H1 (cell line): ENCODE measurements around the gene TMEM272. TPM values are rescaled to one million over a fixed set of nuclear protein-coding genes. Genes with fewer than 3 reads are reported as not detected.

ENCODE experiments used
- CTCF ChIA-PET: fragments of 300-600 bp; sonication (Branson Sonifier 250); formaldehyde crosslinking; loops from one replicate; lab custom pipeline; 2021; ENCODE audit not compliant: partially characterized antibody; lab: Charles Lee
- POLR2A ChIA-PET: fragments of 300-600 bp; sonication (Branson Sonifier 250); formaldehyde crosslinking; loops from one replicate; lab custom pipeline; 2021; ENCODE audit warnings: inconsistent platforms; ENCODE audit not compliant: partially characterized antibody; lab: Charles Lee
- DNase-seq, 2 experiments: peaks; one replicate each; pipeline versions ENCODE4 v3.0.0 to v3.0.0-alpha.2; 2010 to 2022; ENCODE audit warnings: low spot score in 2 of 2, low read depth in 1 of 2, mixed read lengths in 1 of 2
- FAIRE-seq: peaks from 2 replicates; lab custom pipeline; 2011; peaks lifted over from hg19 to GRCh38; lab: Jason Lieb, UNC
- H2AFZ ChIP-seq: 2 replicates; pipeline ENCODE4 v1.8.1; 2012; ENCODE audit warnings: low read length, inconsistent platforms
- H2AK5ac ChIP-seq: 2 replicates; pipeline ENCODE4 v1.6.1; 2013; ENCODE audit warnings: low read depth, low read length
- H2BK120ac ChIP-seq: replicated peaks from 2 replicates; pipeline ENCODE3; 2013; ENCODE audit warnings: low read depth, low read length, inconsistent platforms
- H2BK12ac ChIP-seq: 2 replicates; pipeline ENCODE4 v1.6.1; 2013; ENCODE audit warnings: low read depth, low read length
- H2BK15ac ChIP-seq: 2 replicates; pipeline ENCODE4 v1.6.1; 2013; ENCODE audit warnings: low read length
- H2BK20ac ChIP-seq: 2 replicates; pipeline ENCODE4 v1.6.1; 2013; ENCODE audit warnings: low read length
- H2BK5ac ChIP-seq: 2 replicates; pipeline ENCODE4 v1.6.1; 2013; ENCODE audit warnings: low read depth, low read length
- H3K14ac ChIP-seq: 2 replicates; pipeline ENCODE4 v1.6.1; 2013; ENCODE audit warnings: inconsistent platforms; ENCODE audit not compliant: insufficient read length
- H3K18ac ChIP-seq: 2 replicates; pipeline ENCODE4 v1.6.1; 2013; ENCODE audit warnings: low read length; ENCODE audit errors: extremely low read depth
- H3K23ac ChIP-seq: 2 replicates; pipeline ENCODE4 v1.6.1; 2013; ENCODE audit warnings: inconsistent platforms; ENCODE audit not compliant: insufficient read length
- H3K23me2 ChIP-seq: 2 replicates; pipeline ENCODE4 v1.6.1; 2013; ENCODE audit warnings: low read depth, low read length
- H3K27ac ChIP-seq: 2 replicates; pipeline ENCODE4 v1.6.1; 2011; ENCODE audit warnings: low read depth, low read length, inconsistent platforms
- H3K27me3 ChIP-seq, 4 experiments: replicated peaks in 1 of 4; 1 replicate in 1 of 4; 2 replicates in 3 of 4; pipeline versions ENCODE4 v1.6.1 to v1.8.1; 2011 to 2013; ENCODE audit warnings: low read length in 3 of 4, mild to moderate bottlenecking in 3 of 4, inconsistent platforms in 2 of 4, mixed read lengths in 2 of 4, moderate library complexity in 1 of 4; ENCODE audit not compliant: control insufficient read depth in 3 of 4, insufficient read depth in 3 of 4; ENCODE audit errors: extremely low read depth in 1 of 4
- H3K36me3 ChIP-seq, 4 experiments: 2 replicates each; pipeline versions ENCODE4 v1.6.1 to v1.8.1; 2011 to 2013; ENCODE audit warnings: mild to moderate bottlenecking in 4 of 4, low read length in 3 of 4, moderate library complexity in 2 of 4, control low read depth in 1 of 4, inconsistent platforms in 1 of 4; ENCODE audit not compliant: insufficient read depth in 4 of 4, control insufficient read depth in 2 of 4
- H3K4ac ChIP-seq: replicated peaks from 2 replicates; pipeline ENCODE3; 2013; ENCODE audit warnings: low read length, low read depth, mixed read lengths, inconsistent platforms; ENCODE audit not compliant: insufficient read length
- H3K4me1 ChIP-seq, 4 experiments: replicated peaks in 1 of 4; 1 replicate in 1 of 4; 2 replicates in 3 of 4; pipeline versions ENCODE4 v1.6.1 to v1.8.1; 2011 to 2013; ENCODE audit warnings: low read length in 3 of 4, inconsistent platforms in 2 of 4, mixed read lengths in 1 of 4; ENCODE audit not compliant: insufficient read depth in 4 of 4, control insufficient read depth in 3 of 4
- H3K4me2 ChIP-seq, 2 experiments: 2 replicates each; pipeline versions ENCODE4 v1.6.1 to v1.8.1; 2011 to 2013; ENCODE audit warnings: low read depth in 2 of 2, low read length in 2 of 2, control low read depth in 1 of 2, inconsistent platforms in 1 of 2, mild to moderate bottlenecking in 1 of 2; ENCODE audit not compliant: insufficient read depth in 1 of 2
- H3K4me3 ChIP-seq, 4 experiments: fragments of 200-600, 300-600 bp in 1 of 4; sonication (generic), shearing (Covaris generic), sonication (Bioruptor Twin) in 1 of 4; 2 replicates each; pipeline versions ENCODE4 v1.5.1 to v1.8.1; 2011 to 2016; ENCODE audit warnings: low read length in 4 of 4, low read depth in 3 of 4, control low read depth in 2 of 4, inconsistent platforms in 2 of 4, mild to moderate bottlenecking in 2 of 4, mixed read lengths in 1 of 4, moderate library complexity in 1 of 4; ENCODE audit not compliant: insufficient read depth in 2 of 4; ENCODE audit errors: extremely low read depth in 1 of 4
- H3K56ac ChIP-seq: replicated peaks from 2 replicates; pipeline ENCODE3; 2013; ENCODE audit warnings: low read depth, mild to moderate bottlenecking, mixed read lengths, low read length, inconsistent platforms; ENCODE audit not compliant: insufficient read length
- H3K79me1 ChIP-seq: 2 replicates; pipeline ENCODE4 v1.6.1; 2013; ENCODE audit warnings: low read depth, low read length, control low read depth
- H3K79me2 ChIP-seq, 2 experiments: 2 replicates each; pipeline versions ENCODE4 v1.6.1 to v1.8.1; 2012 to 2013; ENCODE audit warnings: low read length in 2 of 2, mild to moderate bottlenecking in 2 of 2, inconsistent platforms in 1 of 2; ENCODE audit not compliant: insufficient read depth in 2 of 2, control insufficient read depth in 1 of 2
- H3K9ac ChIP-seq, 4 experiments: replicated peaks in 1 of 4; 1 replicate in 1 of 4; 2 replicates in 3 of 4; pipeline versions ENCODE4 v1.6.1 to v1.8.1; 2011 to 2013; ENCODE audit warnings: low read depth in 3 of 4, low read length in 3 of 4, control low read depth in 2 of 4, mild to moderate bottlenecking in 2 of 4, moderate library complexity in 2 of 4, inconsistent platforms in 1 of 4; ENCODE audit errors: extremely low read depth in 1 of 4
- H3K9me3 ChIP-seq, 2 experiments: 2 replicates each; pipeline versions ENCODE4 v1.6.1 to v1.8.1; 2012 to 2013; ENCODE audit warnings: mild to moderate bottlenecking in 2 of 2, moderate library complexity in 2 of 2, control low read depth in 1 of 2, inconsistent platforms in 1 of 2, low read depth in 1 of 2, low read length in 1 of 2, mixed read lengths in 1 of 2; ENCODE audit not compliant: insufficient read depth in 2 of 2
- H4K20me1 ChIP-seq, 2 experiments: replicated peaks in 1 of 2; 2 replicates each; pipeline versions ENCODE3 to v1.8.1; 2011 to 2013; ENCODE audit warnings: inconsistent platforms in 2 of 2, low read length in 2 of 2, mild to moderate bottlenecking in 1 of 2; ENCODE audit not compliant: insufficient read depth in 2 of 2, control insufficient read depth in 1 of 2
- H4K5ac ChIP-seq: 2 replicates; pipeline ENCODE4 v1.6.1; 2013; ENCODE audit warnings: low read length, low read depth, mixed read lengths, inconsistent platforms; ENCODE audit not compliant: insufficient read length
- H4K8ac ChIP-seq: 2 replicates; pipeline ENCODE4 v1.8.0; 2013; ENCODE audit warnings: mild to moderate bottlenecking, moderate library complexity, low read length, inconsistent platforms; ENCODE audit not compliant: insufficient read depth; ENCODE audit errors: extremely low read depth
- H4K91ac ChIP-seq: replicated peaks from 2 replicates; pipeline ENCODE3; 2013; ENCODE audit warnings: low read length, mixed read lengths, inconsistent platforms; ENCODE audit not compliant: insufficient read length
- ASH2L ChIP-seq: fragments of 200-600, 300-600 bp; sonication (generic); IDR thresholded peaks from one replicate; pipeline ENCODE4 v1.7.1; 2017; ENCODE audit warnings: low read length
- ATF3 ChIP-seq: IDR thresholded peaks from 2 replicates; pipeline ENCODE4 v1.6.1; 2011; ENCODE audit warnings: low read depth, mild to moderate bottlenecking, low read length; ENCODE audit not compliant: insufficient read depth
- BCL11A ChIP-seq, 2 experiments: IDR thresholded peaks; one replicate each; pipeline ENCODE4 v1.6.1; 2011; ENCODE audit warnings: low read depth in 2 of 2, low read length in 2 of 2, mild to moderate bottlenecking in 2 of 2
- CBX5 ChIP-seq: fragments of 300-800, 300-1000 bp; sonication (generic); IDR thresholded peaks from 2 replicates; pipeline ENCODE4 v1.7.1; 2016; ENCODE audit warnings: antibody characterized with exemption, low read length, low read depth
- CTCF ChIP-seq, 3 experiments: IDR thresholded peaks; 1 replicate in 2 of 3; 2 replicates in 1 of 3; pipeline versions ENCODE4 v1.5.1 to v1.6.1; 2011; ENCODE audit warnings: low read length in 3 of 3, mild to moderate bottlenecking in 3 of 3, inconsistent platforms in 2 of 3, low read depth in 1 of 3, moderate library complexity in 1 of 3; ENCODE audit not compliant: insufficient read depth in 1 of 3; ENCODE audit errors: control extremely low read depth in 1 of 3
- RXRA ChIP-seq: IDR thresholded peaks from 2 replicates; pipeline ENCODE4 v1.6.1; 2011; ENCODE audit warnings: low read depth, mild to moderate bottlenecking, low read length, moderate library complexity; ENCODE audit not compliant: insufficient read depth
- SIX5 ChIP-seq: IDR thresholded peaks from 2 replicates; pipeline ENCODE4 v1.6.1; 2011; ENCODE audit warnings: mild to moderate bottlenecking, low read depth, low read length
- SP4 ChIP-seq: IDR thresholded peaks from 2 replicates; pipeline ENCODE4 v1.6.1; 2012; ENCODE audit warnings: low read length, inconsistent platforms
- TAF1 ChIP-seq: IDR thresholded peaks from 2 replicates; pipeline ENCODE4 v1.6.1; 2011; ENCODE audit warnings: mild to moderate bottlenecking, low read depth, low read length
- TBP ChIP-seq: IDR thresholded peaks from 2 replicates; pipeline ENCODE4 v1.6.1; 2011; ENCODE audit warnings: low read depth, low read length, improper control_type of control experiment
- YY1 ChIP-seq: IDR thresholded peaks from 2 replicates; pipeline ENCODE4 v1.6.1; 2011; ENCODE audit warnings: low read depth, mild to moderate bottlenecking, low read length
- WGBS, 2 experiments: shearing (Covaris generic) in 1 of 2; methylation state at CpG; one replicate each; pipeline versions ENCODE4 v1.1.6 to v1.1.7; 2013 to 2015; ENCODE audit warnings: low lambda C conversion rate in 2 of 2, mixed read lengths in 2 of 2, inconsistent platforms in 1 of 2, low coverage in 1 of 2, missing lambda C conversion rate in 1 of 2; ENCODE audit not compliant: insufficient replicate concordance in 2 of 2, insufficient coverage in 1 of 2, insufficient read length in 1 of 2; ENCODE audit errors: extremely low coverage in 1 of 2, missing lambda C conversion rate in 1 of 2; 5-methylcytosine and 5-hydroxymethylcytosine counted together
- polyA plus RNA-seq, 7 experiments: library from polyadenylated mRNA; depleted of rRNA in 3 of 7; stranded (reverse) in 5 of 7; unstranded in 2 of 7; fragments of >200 nt in 5 of 7; fragments of 200-250 nt in 2 of 7; gene quantifications; 1 replicate in 5 of 7; 2 replicates in 1 of 7; 4 replicates in 1 of 7; pipeline versions ENCODE4 v1.2.1 to v1.2.3, GENCODE V29; 2011 to 2013; ENCODE audit warnings: missing spikeins in 2 of 7, mixed read lengths in 2 of 7
- total RNA-seq: library from RNA; stranded (reverse); fragmentation: NEBNext Ultra II Directional; extraction: Animal tissue kit (Norgen Biotek cat#: 25700); gene quantifications from 2 replicates; pipeline ENCODE4 v1.2.1, GENCODE V29; 2021
- TF ChIP-seq, protein P1 (sequence below): IDR thresholded peaks from 2 replicates; pipeline ENCODE4 v1.6.1; 2012; ENCODE audit warnings: inconsistent platforms

Gene TMEM272
- total and polyA plus RNA-seq, 2 of the 8 experiments (the other 6 are each of a cell fraction or from before 2014, with no cell fraction given) = 0.05 TPM; not detected in 1

GRCh38 chr13:51840917-51841316 lies 4.1 kb downstream of the TMEM272 start:
- Histone ChIP-seq H3K23ac (no peak overlapping the region), H2BK15ac (no peak overlapping the region), H3K27ac (no peak overlapping the region), H4K20me1 (no peaks in the 10 kb centered on the region), H3K23me2 (no peaks in the 10 kb centered on the region), H2BK120ac (no peak overlapping the region), H3K9me3 (no peaks in the 10 kb centered on the region), H3K4ac (no peak overlapping the region), H2BK5ac (no peak overlapping the region), H2AFZ (no peak overlapping the region), H3K4me2 (no peak overlapping the region), H3K36me3 (no peaks in the 10 kb centered on the region), H3K56ac (no peak overlapping the region), H4K5ac (no peak overlapping the region), H4K8ac (no peak overlapping the region), H3K18ac (no peak overlapping the region), H3K9ac (no peak overlapping the region), H3K14ac (no peak overlapping the region), H2BK20ac (no peak overlapping the region), H3K27me3 (no peaks in the 10 kb centered on the region), H2AK5ac (no peak overlapping the region), H3K79me1 (no peaks in the 10 kb centered on the region), H3K79me2 (no peaks in the 10 kb centered on the region), H3K4me1 (peaks cover 0 to 2% (median 0%) of the 10 kb centered on the region in 4 experiments; a peak in 1 of 7 replicates), H4K91ac (no peak overlapping the region), H3K4me3 (no peak overlapping the region), H2BK12ac (no peak overlapping the region)
- CTCF ChIA-PET = interaction anchor here (1.0 kb wide), 1 partner anchor 287 kb away, joined by 3 read pairs; no protein-coding TSS in a partner anchor
- POLR2A ChIA-PET = no interaction called here
- no peak for DNase-seq
- WGBS, 2 experiments = 93% methylated on average over 6 of the region's 6 CpGs; no CpG with 5 or more reads in 1 of the 2 experiments
- FAIRE-seq = no peak
- TF ChIP-seq ATF3 (no peak), CBX5 (no peak), SP4 (no peak), TAF1 (no peak), RXRA (no peak), BCL11A (IDR thresholded peaks at IDR 0.05; ENCODE audit: low read depth in 2 of 2, low read length in 2 of 2) (no peak), YY1 (no peak), SIX5 (no peak), TBP (no peak), CTCF (IDR thresholded peaks at IDR 0.05; ENCODE audit: control extremely low read depth in 1 of 3, insufficient read depth in 1 of 3, low read depth in 1 of 3, low read length in 3 of 3) (no peak), ASH2L (no peak)
- TF ChIP-seq, protein P1, sequence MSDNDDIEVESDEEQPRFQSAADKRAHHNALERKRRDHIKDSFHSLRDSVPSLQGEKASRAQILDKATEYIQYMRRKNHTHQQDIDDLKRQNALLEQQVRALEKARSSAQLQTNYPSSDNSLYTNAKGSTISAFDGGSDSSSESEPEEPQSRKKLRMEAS = no peak
